ENCODE measurements around the gene TYSND1.
A peak's percentile ranks its signal among the peaks of the same experiment; 100 is the strongest.
"Not testable (repeated sequence)": the region's sequence is repeated elsewhere in the genome, so short reads cannot be mapped to it uniquely, and the experiment has no call there.

Gene TYSND1

GRCh38 chr10:70132098-70133029 lies 14.1 kb downstream of the TYSND1 start, which contains the start of gene AIFM2:
Gene AIFM2 (minus strand): TSS chr10:70132825. CDS start chr10:70124084, 8,741 bp downstream.
- DNase-seq (ENCODE audit: low read depth) = peak; percentile 8

GRCh38 chr10:70131560-70131937 lies 15.0 kb downstream of the TYSND1 start:
- DNase-seq (ENCODE audit: low read depth) = no peak

GRCh38 chr10:70130878-70131559 lies 15.5 kb downstream of the TYSND1 start:
- no peak for DNase-seq (ENCODE audit: low read depth)

GRCh38 chr10:70126700-70127395 lies 19.7 kb downstream of the TYSND1 start:
- no peak for DNase-seq (ENCODE audit: low read depth)

- DNase-seq (ENCODE audit: low read depth) = no peak
Measured at GRCh38 chr10:70125918-70126552, 20.5 kb downstream of the TYSND1 start.

GRCh38 chr10:70124918-70125317 lies 21.6 kb downstream of the TYSND1 start:
- DNase-seq (ENCODE audit: low read depth) = no peak

- DNase-seq (ENCODE audit: low read depth) = no peak
Measured at GRCh38 chr10:70124415-70124814, 22.1 kb downstream of the TYSND1 start.

- no peak for DNase-seq (ENCODE audit: low read depth)
Measured at GRCh38 chr10:70123817-70124216, 22.7 kb downstream of the TYSND1 start.

- DNase-seq (ENCODE audit: low read depth) = not testable (repeated sequence)
Measured at GRCh38 chr10:70123166-70123565, 23.3 kb downstream of the TYSND1 start.

- DNase-seq (ENCODE audit: low read depth) = no peak
Measured at GRCh38 chr10:70122742-70123141, 23.8 kb downstream of the TYSND1 start.

- no peak for DNase-seq (ENCODE audit: low read depth)
Measured at GRCh38 chr10:70121281-70121949, 25.1 kb downstream of the TYSND1 start.

GRCh38 chr10:70120417-70120816 lies 26.1 kb downstream of the TYSND1 start:
- no peak for DNase-seq (ENCODE audit: low read depth)

- DNase-seq (ENCODE audit: low read depth) = no peak
Measured at GRCh38 chr10:70119623-70120022, 26.9 kb downstream of the TYSND1 start.

- no peak for DNase-seq (ENCODE audit: low read depth)
Measured at GRCh38 chr10:70119197-70119596, 27.3 kb downstream of the TYSND1 start.

- no peak for DNase-seq (ENCODE audit: low read depth)
Measured at GRCh38 chr10:70118196-70118595, 28.3 kb downstream of the TYSND1 start.

GRCh38 chr10:70117646-70118045 lies 28.9 kb downstream of the TYSND1 start:
- no peak for DNase-seq (ENCODE audit: low read depth)

- DNase-seq (ENCODE audit: low read depth) = peak; percentile 51
Measured at GRCh38 chr10:70115948-70116682, 30.4 kb downstream of the TYSND1 start.

- DNase-seq (ENCODE audit: low read depth) = no peak
Measured at GRCh38 chr10:70114902-70115301, 31.6 kb downstream of the TYSND1 start.

- DNase-seq (ENCODE audit: low read depth) = no peak
Measured at GRCh38 chr10:70112071-70112470, 34.4 kb downstream of the TYSND1 start.

GRCh38 chr10:70111496-70111895 lies 35.0 kb downstream of the TYSND1 start:
- no peak for DNase-seq (ENCODE audit: low read depth)

Measured in activated T-cell treated with anti-CD3 and anti-CD28 coated beads for 24 hours (primary cell).